Measurements from ENCODE around the gene TMEM109.

DNA sequence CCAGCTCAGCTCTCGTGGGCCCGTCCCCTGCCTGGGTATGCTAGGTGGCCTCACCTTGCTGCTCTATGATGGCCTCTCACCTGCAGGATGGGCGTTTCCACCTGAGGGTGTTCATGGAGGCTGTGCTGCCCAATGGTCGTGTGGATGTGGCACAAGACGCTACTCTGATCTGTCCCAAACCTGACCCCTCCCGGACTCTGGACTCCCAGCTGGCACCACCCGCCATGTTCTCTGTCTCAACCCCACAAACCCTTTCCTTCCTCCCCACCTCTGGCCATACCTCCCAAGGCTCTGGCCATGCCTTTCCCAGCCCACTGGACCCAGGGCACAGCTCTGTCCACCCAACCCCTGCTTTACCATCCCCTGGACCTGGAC lies 44.5 kb upstream of the TMEM109 start:
- TF ChIP-seq POLR2A (IDR thresholded peaks at IDR 0.05; ENCODE audit: low read length): no peak
- no peak for TF ChIP-seq SMC3 (IDR thresholded peaks at IDR 0.05)
- TF ChIP-seq MYC (IDR thresholded peaks at IDR 0.05; ENCODE audit: borderline replicate concordance, low read length): no peak
- no peak for TF ChIP-seq EP300 (IDR thresholded peaks at IDR 0.05)
- no peak for TF ChIP-seq JUN (IDR thresholded peaks at IDR 0.05)
- no peak for TF ChIP-seq RAD21 (conservative IDR thresholded peaks at IDR 0.05 in 1 of 2, IDR thresholded peaks at IDR 0.05 in 1 of 2)
- TF ChIP-seq, protein P1, sequence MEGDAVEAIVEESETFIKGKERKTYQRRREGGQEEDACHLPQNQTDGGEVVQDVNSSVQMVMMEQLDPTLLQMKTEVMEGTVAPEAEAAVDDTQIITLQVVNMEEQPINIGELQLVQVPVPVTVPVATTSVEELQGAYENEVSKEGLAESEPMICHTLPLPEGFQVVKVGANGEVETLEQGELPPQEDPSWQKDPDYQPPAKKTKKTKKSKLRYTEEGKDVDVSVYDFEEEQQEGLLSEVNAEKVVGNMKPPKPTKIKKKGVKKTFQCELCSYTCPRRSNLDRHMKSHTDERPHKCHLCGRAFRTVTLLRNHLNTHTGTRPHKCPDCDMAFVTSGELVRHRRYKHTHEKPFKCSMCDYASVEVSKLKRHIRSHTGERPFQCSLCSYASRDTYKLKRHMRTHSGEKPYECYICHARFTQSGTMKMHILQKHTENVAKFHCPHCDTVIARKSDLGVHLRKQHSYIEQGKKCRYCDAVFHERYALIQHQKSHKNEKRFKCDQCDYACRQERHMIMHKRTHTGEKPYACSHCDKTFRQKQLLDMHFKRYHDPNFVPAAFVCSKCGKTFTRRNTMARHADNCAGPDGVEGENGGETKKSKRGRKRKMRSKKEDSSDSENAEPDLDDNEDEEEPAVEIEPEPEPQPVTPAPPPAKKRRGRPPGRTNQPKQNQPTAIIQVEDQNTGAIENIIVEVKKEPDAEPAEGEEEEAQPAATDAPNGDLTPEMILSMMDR (IDR thresholded peaks at IDR 0.05): no peak
- TF ChIP-seq, protein P2, sequence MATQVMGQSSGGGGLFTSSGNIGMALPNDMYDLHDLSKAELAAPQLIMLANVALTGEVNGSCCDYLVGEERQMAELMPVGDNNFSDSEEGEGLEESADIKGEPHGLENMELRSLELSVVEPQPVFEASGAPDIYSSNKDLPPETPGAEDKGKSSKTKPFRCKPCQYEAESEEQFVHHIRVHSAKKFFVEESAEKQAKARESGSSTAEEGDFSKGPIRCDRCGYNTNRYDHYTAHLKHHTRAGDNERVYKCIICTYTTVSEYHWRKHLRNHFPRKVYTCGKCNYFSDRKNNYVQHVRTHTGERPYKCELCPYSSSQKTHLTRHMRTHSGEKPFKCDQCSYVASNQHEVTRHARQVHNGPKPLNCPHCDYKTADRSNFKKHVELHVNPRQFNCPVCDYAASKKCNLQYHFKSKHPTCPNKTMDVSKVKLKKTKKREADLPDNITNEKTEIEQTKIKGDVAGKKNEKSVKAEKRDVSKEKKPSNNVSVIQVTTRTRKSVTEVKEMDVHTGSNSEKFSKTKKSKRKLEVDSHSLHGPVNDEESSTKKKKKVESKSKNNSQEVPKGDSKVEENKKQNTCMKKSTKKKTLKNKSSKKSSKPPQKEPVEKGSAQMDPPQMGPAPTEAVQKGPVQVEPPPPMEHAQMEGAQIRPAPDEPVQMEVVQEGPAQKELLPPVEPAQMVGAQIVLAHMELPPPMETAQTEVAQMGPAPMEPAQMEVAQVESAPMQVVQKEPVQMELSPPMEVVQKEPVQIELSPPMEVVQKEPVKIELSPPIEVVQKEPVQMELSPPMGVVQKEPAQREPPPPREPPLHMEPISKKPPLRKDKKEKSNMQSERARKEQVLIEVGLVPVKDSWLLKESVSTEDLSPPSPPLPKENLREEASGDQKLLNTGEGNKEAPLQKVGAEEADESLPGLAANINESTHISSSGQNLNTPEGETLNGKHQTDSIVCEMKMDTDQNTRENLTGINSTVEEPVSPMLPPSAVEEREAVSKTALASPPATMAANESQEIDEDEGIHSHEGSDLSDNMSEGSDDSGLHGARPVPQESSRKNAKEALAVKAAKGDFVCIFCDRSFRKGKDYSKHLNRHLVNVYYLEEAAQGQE (IDR thresholded peaks at IDR 0.05): no peak
- no peak for TF ChIP-seq MAFK (IDR thresholded peaks at IDR 0.05; ENCODE audit: partially characterized antibody)
- TF ChIP-seq RARB (CRISPR knock-in tag; IDR thresholded peaks at IDR 0.05): no peak
- no peak for TF ChIP-seq PHF8 (IDR thresholded peaks at IDR 0.05; ENCODE audit: borderline replicate concordance, low read depth)
- no peak for TF ChIP-seq RNF2 (IDR thresholded peaks at IDR 0.05; ENCODE audit: borderline replicate concordance, low read depth)
